Stimulated activated CD8-positive, alpha-beta memory T cell treated with anti-CD3 and anti-CD28 coated beads, Interleukin-4, amount 100 ng/mL, for 24 hours (primary cell): ENCODE results near the gene UTP4.

Experiments used
- DNase-seq: peaks from one replicate; pipeline ENCODE4 v3.0.0-alpha.2; 2020; ENCODE audit warnings: low read depth

UTP4 gene

GRCh38 chr16:69132424-69133252, at the start of gene UTP4, which contains the start of gene CHTF8:
Gene UTP4, plus strand, starts transcription at chr16:69132649. Its CDS starts 811 bp downstream, at chr16:69133460.
Gene CHTF8, minus strand, starts transcription at chr16:69132588. Its CDS starts 11,130 bp downstream, at chr16:69121458.
- DNase-seq = peak; percentile 83

- DNase-seq = no peak
These were observed 49.0 kb upstream of the UTP4 start for GRCh38 chr16:69083306-69083941.

GRCh38 chr16:69084289-69084688, 48.2 kb upstream of the UTP4 start:
- no peak for DNase-seq

- no peak for DNase-seq
These were observed 47.3 kb upstream of the UTP4 start for GRCh38 chr16:69085032-69085695.

GRCh38 chr16:69087161-69087581, 45.3 kb upstream of the UTP4 start:
- DNase-seq = no peak

GRCh38 chr16:69088684-69089083, 43.8 kb upstream of the UTP4 start:
- DNase-seq = no peak

GRCh38 chr16:69089091-69089910, 43.1 kb upstream of the UTP4 start:
- DNase-seq = no peak

GRCh38 chr16:69093974-69094373, 38.5 kb upstream of the UTP4 start:
- DNase-seq = no peak

- no peak for DNase-seq
These were observed 37.9 kb upstream of the UTP4 start for GRCh38 chr16:69094501-69094900.

GRCh38 chr16:69095193-69095592, 37.3 kb upstream of the UTP4 start:
- DNase-seq = no peak

- no peak for DNase-seq
These were observed 32.3 kb upstream of the UTP4 start for GRCh38 chr16:69100071-69100691.

- DNase-seq = no peak
These were observed 26.7 kb upstream of the UTP4 start, which contains the start of gene HAS3 for GRCh38 chr16:69105501-69106361. Gene HAS3, plus strand, starts transcription at chr16:69105653. Its CDS starts 3,743 bp downstream, at chr16:69109396.

- DNase-seq = no peak
These were observed 25.7 kb upstream of the UTP4 start for GRCh38 chr16:69106491-69107315.

GRCh38 chr16:69107316-69107962, 25.0 kb upstream of the UTP4 start:
- DNase-seq = no peak

GRCh38 chr16:69108064-69108904, 24.2 kb upstream of the UTP4 start:
- no peak for DNase-seq

- DNase-seq = no peak
These were observed 23.6 kb upstream of the UTP4 start for GRCh38 chr16:69108905-69109252.

GRCh38 chr16:69109486-69110270, 22.8 kb upstream of the UTP4 start:
- no peak for DNase-seq
